HepG2 (cell line): ENCODE results near the gene SHF. TPM values are rescaled to one million over a fixed set of nuclear protein-coding genes. Genes with fewer than 3 reads are reported as not detected.

Experiments used
- AGO1 ChIP-seq: fragments of 200-400 bp; formaldehyde crosslinking; IDR thresholded peaks from 2 replicates; pipeline ENCODE4 v1.6.1; 2017; ENCODE audit warnings: mild to moderate bottlenecking, low read depth, low read length, moderate library complexity; ENCODE audit not compliant: poor library complexity, severe bottlenecking
- ARNTL ChIP-seq: sonication (generic); formaldehyde crosslinking; IDR thresholded peaks from 2 replicates; pipeline ENCODE4 v1.4.0; 2020; ENCODE audit warnings: mild to moderate bottlenecking, missing genetic modification reagents
- CBFB ChIP-seq: sonication (generic); formaldehyde crosslinking; IDR thresholded peaks from 2 replicates; pipeline ENCODE4 v1.4.0; 2020; ENCODE audit warnings: missing genetic modification reagents
- CENPT ChIP-seq: sonication (generic); formaldehyde crosslinking; IDR thresholded peaks from 2 replicates; pipeline ENCODE4 v1.8.0; 2022; ENCODE audit warnings: low read depth, mild to moderate bottlenecking, moderate library complexity, missing genetic modification reagents
- ERF ChIP-seq: IDR thresholded peaks from 2 replicates; pipeline ENCODE4 v1.6.1; 2018; ENCODE audit warnings: missing biosample characterization, missing genetic modification reagents
- GATAD1 ChIP-seq: IDR thresholded peaks from 2 replicates; pipeline ENCODE4 v1.6.1; 2016; ENCODE audit warnings: missing genetic modification reagents, missing compliant biosample characterization
- HMGA1 ChIP-seq: sonication (generic); formaldehyde crosslinking; conservative IDR thresholded peaks from 2 replicates; pipeline ENCODE4 v1.4.0; 2020; ENCODE audit warnings: missing genetic modification reagents
- KDM2A ChIP-seq: sonication (generic); formaldehyde crosslinking; IDR thresholded peaks from 2 replicates; pipeline ENCODE4 v1.4.0; 2020; ENCODE audit warnings: low read depth, missing genetic modification reagents, borderline replicate concordance
- KMT2B ChIP-seq: IDR thresholded peaks from 2 replicates; pipeline ENCODE4 v1.6.1; 2016; ENCODE audit warnings: missing genetic modification reagents, missing compliant biosample characterization
- MAFK ChIP-seq, 2 experiments: IDR thresholded peaks in 1 of 2; conservative IDR thresholded peaks in 1 of 2; 2 replicates each; pipeline ENCODE4 v1.6.1; 2011; ENCODE audit warnings: improper control_type of control experiment in 2 of 2, low read length in 2 of 2
- NKX3-1 ChIP-seq: sonication (generic); formaldehyde crosslinking; IDR thresholded peaks from 2 replicates; pipeline ENCODE4 v1.5.0; 2020; ENCODE audit warnings: missing genetic modification reagents
- PAF1 ChIP-seq: IDR thresholded peaks from 2 replicates; pipeline ENCODE4 v1.6.1; 2016; ENCODE audit warnings: missing genetic modification reagents, missing compliant biosample characterization
- RXRB ChIP-seq: IDR thresholded peaks from 2 replicates; pipeline ENCODE4 v1.6.1; 2016; ENCODE audit warnings: borderline replicate concordance, missing genetic modification reagents, missing compliant biosample characterization
- SIX4 ChIP-seq: sonication (generic); formaldehyde crosslinking; IDR thresholded peaks from 2 replicates; pipeline ENCODE4 v1.4.0; 2020; ENCODE audit warnings: missing genetic modification reagents
- SP4 ChIP-seq: sonication (generic); formaldehyde crosslinking; IDR thresholded peaks from 2 replicates; pipeline ENCODE4 v1.8.1; 2023; ENCODE audit warnings: mild to moderate bottlenecking, missing genetic modification reagents
- TEAD2 ChIP-seq: sonication (generic); formaldehyde crosslinking; IDR thresholded peaks from 2 replicates; pipeline ENCODE4 v1.9.0; 2021; ENCODE audit warnings: missing genetic modification reagents
- TRIM24 ChIP-seq: sonication (generic); formaldehyde crosslinking; IDR thresholded peaks from 2 replicates; pipeline ENCODE4 v1.8.0; 2022; ENCODE audit warnings: mild to moderate bottlenecking, missing genetic modification reagents
- ZBTB20 ChIP-seq: sonication (generic); formaldehyde crosslinking; IDR thresholded peaks from 2 replicates; pipeline ENCODE4 v1.8.1; 2023; ENCODE audit warnings: missing genetic modification reagents, low read depth, mild to moderate bottlenecking, borderline replicate concordance
- ZBTB38 ChIP-seq: sonication (generic); formaldehyde crosslinking; IDR thresholded peaks from 2 replicates; pipeline ENCODE4 v1.5.1; 2020; ENCODE audit warnings: mild to moderate bottlenecking, missing genetic modification reagents
- ZNF3 ChIP-seq: IDR thresholded peaks from 2 replicates; pipeline ENCODE4 v1.7.0; 2017; ENCODE audit warnings: inconsistent platforms
- ZNF441 ChIP-seq: sonication (generic); formaldehyde crosslinking; IDR thresholded peaks from 2 replicates; pipeline ENCODE4 v1.7.0; 2021; ENCODE audit warnings: missing genetic modification reagents, borderline replicate concordance
- ZNF547 ChIP-seq: sonication (generic); formaldehyde crosslinking; IDR thresholded peaks from 2 replicates; pipeline ENCODE4 v1.5.1; 2020; ENCODE audit warnings: mild to moderate bottlenecking, missing genetic modification reagents
- ZNF713 ChIP-seq: sonication (generic); formaldehyde crosslinking; IDR thresholded peaks from 2 replicates; pipeline ENCODE4 v1.4.0; 2020; ENCODE audit warnings: mild to moderate bottlenecking, missing genetic modification reagents
- ZNF773 ChIP-seq: sonication (generic); formaldehyde crosslinking; IDR thresholded peaks from 2 replicates; pipeline ENCODE4 v1.4.0; 2020; ENCODE audit warnings: missing genetic modification reagents, borderline replicate concordance
- polyA plus RNA-seq, 8 experiments: library from polyadenylated mRNA; depleted of rRNA in 3 of 8; stranded (reverse) in 7 of 8; unstranded in 1 of 8; fragments of >200 nt; fragmentation: Illumina TruSeq in 4 of 8; extraction: Trizol in 4 of 8; gene quantifications; 2 replicates each; pipeline versions ENCODE4 v1.2.1 to v1.2.3, GENCODE V29; 2011 to 2016; ENCODE audit warnings: low read depth in 4 of 8, missing spikeins in 1 of 8, mixed read lengths in 1 of 8; ENCODE audit not compliant: insufficient read depth in 1 of 8
- total RNA-seq, 5 experiments: library from RNA; depleted of rRNA; stranded (reverse); fragments of >200 nt; fragmentation: Illumina TruSeq; extraction: Trizol; gene quantifications; 2 replicates each; pipeline ENCODE4 v1.2.3, GENCODE V29; 2016; ENCODE audit warnings: low read depth in 1 of 5
- TF ChIP-seq, protein P1 (sequence below): fragments of 450-650 bp; IDR thresholded peaks from 2 replicates; pipeline ENCODE4 v1.6.1; 2017
- TF ChIP-seq, protein P2 (sequence below): IDR thresholded peaks from 2 replicates; pipeline ENCODE4 v1.6.1; 2016; ENCODE audit warnings: missing genetic modification reagents, missing compliant biosample characterization
- TF ChIP-seq, protein P3 (sequence below): sonication (generic); formaldehyde crosslinking; IDR thresholded peaks from 2 replicates; pipeline ENCODE4 v1.8.1; 2023; ENCODE audit warnings: mild to moderate bottlenecking, missing genetic modification reagents
- TF ChIP-seq, protein P4 (sequence below): sonication (generic); formaldehyde crosslinking; IDR thresholded peaks from 2 replicates; pipeline ENCODE4 v1.9.0; 2021; ENCODE audit warnings: missing genetic modification reagents, borderline replicate concordance

The SHF gene
- total and polyA plus RNA-seq, 2 of the 13 experiments (the other 11 are each of a cell fraction or from before 2014, with no cell fraction given), result 20.9 to 25.5 TPM

DNA sequence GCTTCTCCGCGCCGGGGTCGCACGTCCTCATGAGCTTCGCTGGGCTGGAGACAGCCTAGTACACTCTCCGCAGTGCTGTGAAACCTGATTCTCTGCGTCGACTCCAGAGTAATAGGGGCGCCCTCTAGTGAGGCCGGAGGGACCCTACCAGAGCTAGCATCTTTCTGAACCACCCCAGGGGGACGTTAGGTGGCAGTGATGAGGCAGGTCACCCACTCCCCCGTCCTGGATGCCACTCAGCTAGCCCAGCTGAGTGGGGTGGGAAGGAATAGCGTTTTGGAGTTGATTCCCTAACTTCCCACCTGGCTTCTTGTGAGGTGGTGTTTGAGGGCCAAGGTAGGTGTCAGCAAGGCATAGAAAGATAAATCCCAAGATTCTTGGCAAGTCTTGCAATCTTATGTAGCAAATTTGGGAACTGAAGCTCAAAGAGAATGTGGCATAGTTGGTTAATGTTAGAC is 69.6 kb downstream of the SHF start (continued):
- TF ChIP-seq, protein P1, sequence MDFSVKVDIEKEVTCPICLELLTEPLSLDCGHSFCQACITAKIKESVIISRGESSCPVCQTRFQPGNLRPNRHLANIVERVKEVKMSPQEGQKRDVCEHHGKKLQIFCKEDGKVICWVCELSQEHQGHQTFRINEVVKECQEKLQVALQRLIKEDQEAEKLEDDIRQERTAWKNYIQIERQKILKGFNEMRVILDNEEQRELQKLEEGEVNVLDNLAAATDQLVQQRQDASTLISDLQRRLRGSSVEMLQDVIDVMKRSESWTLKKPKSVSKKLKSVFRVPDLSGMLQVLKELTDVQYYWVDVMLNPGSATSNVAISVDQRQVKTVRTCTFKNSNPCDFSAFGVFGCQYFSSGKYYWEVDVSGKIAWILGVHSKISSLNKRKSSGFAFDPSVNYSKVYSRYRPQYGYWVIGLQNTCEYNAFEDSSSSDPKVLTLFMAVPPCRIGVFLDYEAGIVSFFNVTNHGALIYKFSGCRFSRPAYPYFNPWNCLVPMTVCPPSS, result no peak
- TF ChIP-seq ZBTB20 (CRISPR knock-in tag) (no peak), ZNF773 (no peak), ZNF3 (CRISPR knock-in tag) (no peak), ZNF713 (CRISPR knock-in tag) (no peak), KDM2A (peak; percentile 68; the same call in 1 of the 2 replicates), MAFK (conservative IDR thresholded peaks at IDR 0.05 in 1 of 2, IDR thresholded peaks at IDR 0.05 in 1 of 2; ENCODE audit: low read length in 2 of 2) (no peak), PAF1 (no peak), SP4 (no peak), HMGA1 (CRISPR knock-in tag) (no peak), CENPT (CRISPR knock-in tag) (no peak), TEAD2 (CRISPR knock-in tag) (no peak), ZNF547 (0 out of 2 replicates have a peak, but pooled peaks have one; percentile 36), GATAD1 (CRISPR knock-in tag) (peak; percentile 48; the same call in 1 of the 2 replicates), TRIM24 (CRISPR knock-in tag) (no peak), ZNF441 (peak; percentile 53; the same call in 1 of the 2 replicates), ERF (CRISPR knock-in tag) (peak; percentile 55; the same call in 1 of the 2 replicates), SIX4 (peak; percentile 94), CBFB (CRISPR knock-in tag) (no peak), ARNTL (CRISPR knock-in tag) (no peak), AGO1 (no peak), KMT2B (CRISPR knock-in tag) (peak; percentile 46; the same call in 1 of the 2 replicates), RXRB (CRISPR knock-in tag) (peak; percentile 47; the same call in 1 of the 2 replicates), NKX3-1 (CRISPR knock-in tag) (no peak), ZBTB38 (CRISPR knock-in tag) (0 out of 2 replicates have a peak, but pooled peaks have one; percentile 37)
- TF ChIP-seq, protein P2, sequence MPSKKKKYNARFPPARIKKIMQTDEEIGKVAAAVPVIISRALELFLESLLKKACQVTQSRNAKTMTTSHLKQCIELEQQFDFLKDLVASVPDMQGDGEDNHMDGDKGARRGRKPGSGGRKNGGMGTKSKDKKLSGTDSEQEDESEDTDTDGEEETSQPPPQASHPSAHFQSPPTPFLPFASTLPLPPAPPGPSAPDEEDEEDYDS, result 0 out of 2 replicates have a peak, but pooled peaks have one; percentile 27
- TF ChIP-seq, protein P3, sequence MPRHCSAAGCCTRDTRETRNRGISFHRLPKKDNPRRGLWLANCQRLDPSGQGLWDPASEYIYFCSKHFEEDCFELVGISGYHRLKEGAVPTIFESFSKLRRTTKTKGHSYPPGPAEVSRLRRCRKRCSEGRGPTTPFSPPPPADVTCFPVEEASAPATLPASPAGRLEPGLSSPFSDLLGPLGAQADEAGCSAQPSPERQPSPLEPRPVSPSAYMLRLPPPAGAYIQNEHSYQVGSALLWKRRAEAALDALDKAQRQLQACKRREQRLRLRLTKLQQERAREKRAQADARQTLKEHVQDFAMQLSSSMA (CRISPR knock-in tag), result no peak
- TF ChIP-seq, protein P4, sequence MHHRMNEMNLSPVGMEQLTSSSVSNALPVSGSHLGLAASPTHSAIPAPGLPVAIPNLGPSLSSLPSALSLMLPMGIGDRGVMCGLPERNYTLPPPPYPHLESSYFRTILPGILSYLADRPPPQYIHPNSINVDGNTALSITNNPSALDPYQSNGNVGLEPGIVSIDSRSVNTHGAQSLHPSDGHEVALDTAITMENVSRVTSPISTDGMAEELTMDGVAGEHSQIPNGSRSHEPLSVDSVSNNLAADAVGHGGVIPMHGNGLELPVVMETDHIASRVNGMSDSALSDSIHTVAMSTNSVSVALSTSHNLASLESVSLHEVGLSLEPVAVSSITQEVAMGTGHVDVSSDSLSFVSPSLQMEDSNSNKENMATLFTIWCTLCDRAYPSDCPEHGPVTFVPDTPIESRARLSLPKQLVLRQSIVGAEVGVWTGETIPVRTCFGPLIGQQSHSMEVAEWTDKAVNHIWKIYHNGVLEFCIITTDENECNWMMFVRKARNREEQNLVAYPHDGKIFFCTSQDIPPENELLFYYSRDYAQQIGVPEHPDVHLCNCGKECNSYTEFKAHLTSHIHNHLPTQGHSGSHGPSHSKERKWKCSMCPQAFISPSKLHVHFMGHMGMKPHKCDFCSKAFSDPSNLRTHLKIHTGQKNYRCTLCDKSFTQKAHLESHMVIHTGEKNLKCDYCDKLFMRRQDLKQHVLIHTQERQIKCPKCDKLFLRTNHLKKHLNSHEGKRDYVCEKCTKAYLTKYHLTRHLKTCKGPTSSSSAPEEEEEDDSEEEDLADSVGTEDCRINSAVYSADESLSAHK, result no peak
